Endothelial cell of umbilical vein (primary cell): ENCODE results near the gene FREM3.

ENCODE experiments used
- EZH2 ChIP-seq: IDR thresholded peaks from 2 replicates; pipeline ENCODE4 v1.6.1; 2012; ENCODE audit warnings: borderline replicate concordance, low read depth, mild to moderate bottlenecking, moderate library complexity, low read length, inconsistent platforms; ENCODE audit not compliant: severe bottlenecking
- GATA2 ChIP-seq: IDR thresholded peaks from 2 replicates; pipeline ENCODE4 v1.7.0; 2011; ENCODE audit warnings: low read depth, mild to moderate bottlenecking, moderate library complexity, mixed read lengths, low read length; ENCODE audit not compliant: insufficient read length, insufficient read depth
- JUN ChIP-seq: IDR thresholded peaks from 2 replicates; pipeline ENCODE4 v1.6.1; 2011; ENCODE audit warnings: borderline replicate concordance, low read depth; ENCODE audit not compliant: insufficient read length, insufficient read depth
- MYC ChIP-seq: IDR thresholded peaks from one replicate; pipeline ENCODE4 v1.6.1; 2011; ENCODE audit warnings: mild to moderate bottlenecking, low read depth, low read length
- POLR2A ChIP-seq: IDR thresholded peaks from 2 replicates; pipeline ENCODE4 v1.6.1; 2012; ENCODE audit warnings: low read depth, mild to moderate bottlenecking, control low read depth, low read length
- POLR2AphosphoS5 ChIP-seq: IDR thresholded peaks from 2 replicates; pipeline ENCODE4 v1.6.1; 2012; ENCODE audit warnings: low read depth, mild to moderate bottlenecking, control low read depth, low read length, moderate library complexity; ENCODE audit not compliant: insufficient read depth
- TF ChIP-seq, protein P1 (sequence below), 2 donors: IDR thresholded peaks; 1 replicate in 1 of 2; 2 replicates in 1 of 2; pipeline ENCODE4 v1.5.1; 2011; ENCODE audit warnings: low read length in 2 of 2, mild to moderate bottlenecking in 2 of 2, moderate library complexity in 2 of 2, control low read depth in 1 of 2, inconsistent platforms in 1 of 2, low read depth in 1 of 2; ENCODE audit not compliant: insufficient read depth in 1 of 2; ENCODE audit errors: extremely low read depth in 1 of 2

GRCh38 chr4:143559757-143560147, 140.7 kb downstream of the FREM3 start:
- TF ChIP-seq, protein P1, sequence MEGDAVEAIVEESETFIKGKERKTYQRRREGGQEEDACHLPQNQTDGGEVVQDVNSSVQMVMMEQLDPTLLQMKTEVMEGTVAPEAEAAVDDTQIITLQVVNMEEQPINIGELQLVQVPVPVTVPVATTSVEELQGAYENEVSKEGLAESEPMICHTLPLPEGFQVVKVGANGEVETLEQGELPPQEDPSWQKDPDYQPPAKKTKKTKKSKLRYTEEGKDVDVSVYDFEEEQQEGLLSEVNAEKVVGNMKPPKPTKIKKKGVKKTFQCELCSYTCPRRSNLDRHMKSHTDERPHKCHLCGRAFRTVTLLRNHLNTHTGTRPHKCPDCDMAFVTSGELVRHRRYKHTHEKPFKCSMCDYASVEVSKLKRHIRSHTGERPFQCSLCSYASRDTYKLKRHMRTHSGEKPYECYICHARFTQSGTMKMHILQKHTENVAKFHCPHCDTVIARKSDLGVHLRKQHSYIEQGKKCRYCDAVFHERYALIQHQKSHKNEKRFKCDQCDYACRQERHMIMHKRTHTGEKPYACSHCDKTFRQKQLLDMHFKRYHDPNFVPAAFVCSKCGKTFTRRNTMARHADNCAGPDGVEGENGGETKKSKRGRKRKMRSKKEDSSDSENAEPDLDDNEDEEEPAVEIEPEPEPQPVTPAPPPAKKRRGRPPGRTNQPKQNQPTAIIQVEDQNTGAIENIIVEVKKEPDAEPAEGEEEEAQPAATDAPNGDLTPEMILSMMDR (IDR thresholded peaks at IDR 0.05; ENCODE audit: extremely low read depth in 1 of 2, insufficient read depth in 1 of 2, low read depth in 1 of 2, low read length in 2 of 2) = no peak
- TF ChIP-seq EZH2 = no peak
- TF ChIP-seq POLR2A = no peak
- TF ChIP-seq JUN = no peak
- no peak for TF ChIP-seq POLR2AphosphoS5
- TF ChIP-seq MYC = no peak
- no peak for TF ChIP-seq GATA2
